Nephron (organoid): ENCODE data around the gene VWA7.

Experiments used
- H3K27ac Mint-ChIP-seq, 3 experiments: 2 replicates each; pipeline ENCODE4 v1.8.0; 2020; ENCODE audit warnings: mixed read lengths in 3 of 3, mild to moderate bottlenecking in 2 of 3, moderate library complexity in 1 of 3
- H3K27me3 Mint-ChIP-seq: 2 replicates; pipeline ENCODE4 v1.8.0; 2021; ENCODE audit warnings: low read depth, mild to moderate bottlenecking, moderate library complexity, mixed read lengths
- H3K36me3 Mint-ChIP-seq: 2 replicates; pipeline ENCODE4 v1.8.0; 2020; ENCODE audit warnings: low read depth, mixed read lengths
- H3K4me1 Mint-ChIP-seq: 2 replicates; pipeline ENCODE4 v1.8.0; 2020; ENCODE audit warnings: mixed read lengths
- H3K4me3 Mint-ChIP-seq, 3 experiments: 2 replicates each; pipeline ENCODE4 v1.8.0; 2020; ENCODE audit warnings: mild to moderate bottlenecking in 3 of 3, mixed read lengths in 3 of 3, moderate library complexity in 2 of 3
- H3K9me3 Mint-ChIP-seq: 2 replicates; pipeline ENCODE4 v1.8.0; 2020; ENCODE audit warnings: mixed read lengths
- TF ChIP-seq, protein P1 (sequence below), 3 experiments: fragments of 200-600 bp; sonication (generic); IDR thresholded peaks; one replicate each; pipeline ENCODE4 v1.5.0; 2021; ENCODE audit warnings: antibody characterized with exemption in 3 of 3; ENCODE audit not compliant: unreplicated experiment in 3 of 3

VWA7 gene

DNA sequence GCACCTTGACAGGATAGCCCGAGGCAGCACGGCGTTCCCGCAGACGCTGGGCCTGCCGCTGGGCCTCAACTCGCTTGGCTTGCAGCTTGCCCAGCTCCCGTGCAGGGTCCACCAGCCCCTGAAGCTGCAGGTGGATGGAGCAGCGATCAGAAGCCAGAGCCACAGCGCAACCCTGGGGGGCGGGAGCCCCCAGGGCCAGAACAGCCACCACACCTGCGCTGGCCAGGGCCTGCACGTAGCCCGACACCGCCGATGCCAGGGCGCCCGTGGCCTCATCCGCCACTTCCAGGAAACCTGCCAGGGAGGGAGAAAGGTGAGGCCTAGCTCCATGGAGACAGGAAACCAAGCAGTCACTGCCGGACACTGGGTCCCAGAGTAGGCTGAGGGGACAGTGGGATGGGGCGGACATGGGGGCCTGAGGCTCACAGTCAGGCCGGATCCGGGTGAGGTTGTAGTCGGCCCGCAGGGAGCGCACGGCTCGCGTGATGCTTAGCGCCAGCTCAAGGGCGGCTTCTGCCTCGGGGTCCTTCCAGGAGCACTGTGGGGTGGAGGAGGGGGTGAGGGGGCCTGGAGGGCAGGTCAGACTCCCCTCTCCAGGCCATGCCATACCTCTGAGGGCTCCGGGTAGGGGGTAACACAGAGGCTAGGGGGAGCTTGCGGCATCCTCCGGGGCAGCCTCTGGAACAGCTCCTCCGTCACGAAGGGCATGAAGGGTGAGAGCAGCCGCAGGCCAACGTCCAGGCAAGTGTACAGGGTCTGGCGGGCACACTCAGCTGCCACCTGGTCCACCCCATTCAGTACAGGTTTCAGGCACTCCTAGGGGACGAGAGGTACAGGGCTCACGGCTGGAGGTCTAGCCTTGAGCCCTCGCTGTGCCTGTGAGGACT lies 2.1 kb upstream of the VWA7 start:
- Mint-ChIP-seq H3K27ac (no peak overlapping the region), H3K9me3 (no peaks in the 10 kb centered on the region), H3K27me3 (no peaks in the 10 kb centered on the region), H3K36me3 (peaks cover 19% of the 10 kb centered on the region), H3K4me1 (no peaks in the 10 kb centered on the region), H3K4me3 (no peak overlapping the region)
- TF ChIP-seq, protein P1, sequence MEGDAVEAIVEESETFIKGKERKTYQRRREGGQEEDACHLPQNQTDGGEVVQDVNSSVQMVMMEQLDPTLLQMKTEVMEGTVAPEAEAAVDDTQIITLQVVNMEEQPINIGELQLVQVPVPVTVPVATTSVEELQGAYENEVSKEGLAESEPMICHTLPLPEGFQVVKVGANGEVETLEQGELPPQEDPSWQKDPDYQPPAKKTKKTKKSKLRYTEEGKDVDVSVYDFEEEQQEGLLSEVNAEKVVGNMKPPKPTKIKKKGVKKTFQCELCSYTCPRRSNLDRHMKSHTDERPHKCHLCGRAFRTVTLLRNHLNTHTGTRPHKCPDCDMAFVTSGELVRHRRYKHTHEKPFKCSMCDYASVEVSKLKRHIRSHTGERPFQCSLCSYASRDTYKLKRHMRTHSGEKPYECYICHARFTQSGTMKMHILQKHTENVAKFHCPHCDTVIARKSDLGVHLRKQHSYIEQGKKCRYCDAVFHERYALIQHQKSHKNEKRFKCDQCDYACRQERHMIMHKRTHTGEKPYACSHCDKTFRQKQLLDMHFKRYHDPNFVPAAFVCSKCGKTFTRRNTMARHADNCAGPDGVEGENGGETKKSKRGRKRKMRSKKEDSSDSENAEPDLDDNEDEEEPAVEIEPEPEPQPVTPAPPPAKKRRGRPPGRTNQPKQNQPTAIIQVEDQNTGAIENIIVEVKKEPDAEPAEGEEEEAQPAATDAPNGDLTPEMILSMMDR (IDR thresholded peaks at IDR 0.05; ENCODE audit: unreplicated experiment in 3 of 3), result no peak

DNA sequence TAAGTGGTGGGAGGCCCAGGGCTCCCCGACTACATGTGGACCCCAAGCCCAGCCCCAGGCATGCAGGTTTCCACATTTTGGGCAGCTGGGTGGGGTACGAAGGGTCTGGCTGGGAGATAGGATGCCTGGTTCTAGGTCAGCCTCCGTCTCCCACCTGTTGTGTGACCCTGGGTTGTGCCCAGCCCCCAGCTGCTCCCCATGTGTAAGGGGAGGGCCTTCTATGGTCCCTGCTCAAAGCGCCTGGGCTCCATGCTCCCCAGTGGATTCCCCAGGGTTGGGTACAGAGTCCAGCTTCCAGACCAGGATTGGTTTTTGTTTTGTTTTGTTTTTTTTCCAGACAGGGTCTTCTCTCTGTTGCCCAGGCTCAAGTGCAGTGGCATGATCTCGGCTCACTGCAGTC lies 1.1 kb upstream of the VWA7 start:
- H3K27me3 Mint-ChIP-seq, result no peaks in the 10 kb centered on the region
- H3K9me3 Mint-ChIP-seq, result no peaks in the 10 kb centered on the region
- no peaks in the 10 kb centered on the region for H3K4me1 Mint-ChIP-seq
- no peak overlapping the region for H3K4me3 Mint-ChIP-seq
- H3K36me3 Mint-ChIP-seq, result peaks cover 16% of the 10 kb centered on the region
- TF ChIP-seq, protein P1 (IDR thresholded peaks at IDR 0.05; ENCODE audit: unreplicated experiment in 3 of 3), result no peak
- H3K27ac Mint-ChIP-seq, result peak overlapping the region in 2 of 3 experiments; percentile 76 to 93

DNA sequence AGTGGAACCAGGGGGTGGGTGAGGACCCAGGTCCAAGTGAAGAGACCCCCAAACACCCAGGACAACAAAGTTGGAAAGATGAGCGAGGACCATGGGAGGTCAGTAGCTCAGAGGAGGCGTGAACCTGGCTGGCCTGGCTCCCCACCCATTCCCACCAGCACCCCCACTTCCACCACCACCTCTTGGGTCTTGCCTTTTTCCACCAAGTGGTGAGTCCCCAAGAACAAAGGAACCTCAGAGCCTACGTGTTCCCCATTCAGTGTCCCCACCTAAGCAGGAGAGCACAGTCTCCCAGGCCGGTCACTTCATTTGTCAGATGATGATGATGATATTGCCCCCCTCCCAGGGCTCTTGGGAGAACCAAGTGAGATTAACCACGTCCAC lies 531 bp upstream of the VWA7 start:
- Mint-ChIP-seq H3K36me3 (peaks cover 11% of the 10 kb centered on the region), H3K27me3 (no peaks in the 10 kb centered on the region), H3K4me1 (no peaks in the 10 kb centered on the region), H3K27ac (peak overlapping the region; percentile 42 to 93 (median 76)), H3K9me3 (no peaks in the 10 kb centered on the region), H3K4me3 (no peak overlapping the region)
- TF ChIP-seq, protein P1 (IDR thresholded peaks at IDR 0.05; ENCODE audit: unreplicated experiment in 3 of 3), result no peak

DNA sequence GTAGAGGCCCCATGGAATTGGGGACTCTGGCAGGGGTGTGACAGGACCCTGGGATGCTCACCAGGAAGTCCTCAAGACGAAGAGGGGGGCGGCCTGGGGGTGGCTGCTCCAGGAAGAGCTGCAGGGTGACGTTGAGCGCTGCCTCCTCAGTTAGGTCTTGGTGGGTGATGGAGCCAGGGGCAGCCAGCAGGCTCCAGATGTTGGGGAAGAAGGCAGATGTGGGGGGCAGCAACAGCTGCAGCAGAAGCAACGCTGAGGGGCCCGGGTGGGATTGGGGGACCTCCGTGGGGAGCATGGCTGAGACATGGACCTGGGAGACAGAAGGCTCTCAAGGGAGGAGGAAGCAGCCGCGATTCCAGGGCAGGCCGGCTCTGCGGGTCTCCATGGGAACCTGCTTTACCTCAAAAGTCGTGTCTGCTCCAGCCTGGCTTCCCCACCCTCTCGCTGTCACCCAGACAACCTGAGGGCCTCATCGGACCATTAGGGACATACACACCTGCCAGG lies 591 bp downstream of the VWA7 start:
- H3K9me3 Mint-ChIP-seq, result no peaks in the 10 kb centered on the region
- H3K4me3 Mint-ChIP-seq, result peak overlapping the region in 2 of 3 experiments; percentile 30 to 54
- H3K4me1 Mint-ChIP-seq, result no peaks in the 10 kb centered on the region
- TF ChIP-seq, protein P1 (IDR thresholded peaks at IDR 0.05; ENCODE audit: unreplicated experiment in 3 of 3), result no peak
- H3K36me3 Mint-ChIP-seq, result peaks cover 9% of the 10 kb centered on the region
- no peaks in the 10 kb centered on the region for H3K27me3 Mint-ChIP-seq
- H3K27ac Mint-ChIP-seq, result peak overlapping the region; percentile 42 to 93 (median 76)

DNA sequence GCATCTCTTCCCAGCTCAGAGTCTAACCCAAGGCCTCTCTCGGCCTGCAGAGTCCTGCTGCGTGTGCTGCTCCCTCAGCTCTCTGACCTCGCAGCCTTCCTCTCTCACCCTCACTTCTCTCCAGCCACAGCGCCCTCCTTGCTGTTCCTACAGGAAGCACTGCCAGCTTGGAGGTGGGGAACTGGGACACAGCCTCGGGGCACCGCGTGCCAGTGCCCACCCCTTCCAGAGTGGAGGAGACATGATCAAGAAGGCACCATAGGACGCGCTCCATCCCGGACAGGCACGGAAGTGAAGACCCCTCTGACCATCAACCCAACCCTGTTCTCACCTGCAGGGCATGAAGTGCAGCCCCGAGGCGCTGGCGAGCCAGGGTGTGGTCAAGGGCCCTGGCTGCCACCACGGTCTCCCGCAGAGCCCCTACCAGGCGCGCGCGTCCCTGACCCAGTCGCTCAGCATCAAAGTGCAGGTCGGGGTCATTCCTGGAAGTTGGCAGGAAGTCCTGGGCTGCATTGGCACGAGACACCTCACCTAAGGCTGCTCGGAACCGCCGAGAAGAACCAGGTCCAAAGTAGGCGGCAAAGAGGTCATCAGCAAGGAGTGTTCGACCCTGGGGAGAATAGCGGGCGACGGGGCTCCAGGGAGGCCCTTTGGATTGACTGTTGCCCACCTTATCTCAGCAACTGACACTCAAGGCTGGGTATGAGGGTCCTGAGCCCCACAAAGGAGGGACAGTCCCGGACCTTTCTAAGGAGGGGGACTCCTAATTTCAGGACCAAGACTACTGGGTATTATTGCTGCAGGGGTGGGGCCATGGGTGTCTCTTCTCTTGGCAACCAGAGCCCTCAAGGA lies 1.3 kb downstream of the VWA7 start:
- H3K27me3 Mint-ChIP-seq, result no peaks in the 10 kb centered on the region
- no peaks in the 10 kb centered on the region for H3K4me1 Mint-ChIP-seq
- peaks cover 9% of the 10 kb centered on the region for H3K36me3 Mint-ChIP-seq
- H3K27ac Mint-ChIP-seq, result peak overlapping the region; percentile 55 to 94 (median 91)
- TF ChIP-seq, protein P1 (IDR thresholded peaks at IDR 0.05; ENCODE audit: unreplicated experiment in 3 of 3), result no peak
- peak overlapping the region in 1 of 3 experiments; percentile 54 for H3K4me3 Mint-ChIP-seq
- no peaks in the 10 kb centered on the region for H3K9me3 Mint-ChIP-seq
